HEK293 (cell line): ENCODE results near the gene SUPT5H.

Experiments used
- GLI2 ChIP-seq: fragments of 450-650 bp; formaldehyde crosslinking; IDR thresholded peaks from 2 replicates; pipeline ENCODE4; 2017; ENCODE audit warnings: missing biosample characterization, missing genetic modification characterization, low read depth, borderline replicate concordance
- HIC1 ChIP-seq: fragments of 450-650 bp; formaldehyde crosslinking; IDR thresholded peaks from 2 replicates; pipeline ENCODE4 v1.5.1; 2016; ENCODE audit warnings: missing biosample characterization, missing genetic modification characterization
- TSHZ1 ChIP-seq: fragments of 450-650 bp; formaldehyde crosslinking; IDR thresholded peaks from 2 replicates; pipeline ENCODE4 v1.5.1; 2016; ENCODE audit warnings: missing biosample characterization, missing genetic modification characterization, borderline replicate concordance
- ZBTB7A ChIP-seq: fragments of 450-650 bp; formaldehyde crosslinking; IDR thresholded peaks from 2 replicates; pipeline ENCODE4 v1.5.1; 2016; ENCODE audit warnings: low read depth, missing biosample characterization, missing genetic modification characterization
- ZFP3 ChIP-seq: fragments of 450-650 bp; formaldehyde crosslinking; IDR thresholded peaks from 2 replicates; pipeline ENCODE4 v1.5.1; 2016; ENCODE audit warnings: low read depth, missing biosample characterization, missing genetic modification characterization
- ZNF18 ChIP-seq: fragments of 450-650 bp; formaldehyde crosslinking; IDR thresholded peaks from 2 replicates; pipeline ENCODE4 v1.5.1; 2016; ENCODE audit warnings: missing biosample characterization, missing genetic modification characterization
- ZNF341 ChIP-seq: fragments of 450-650 bp; formaldehyde crosslinking; IDR thresholded peaks from 2 replicates; pipeline ENCODE4; 2016; ENCODE audit warnings: low read depth, missing biosample characterization, missing genetic modification characterization
- ZNF354C ChIP-seq: fragments of 450-650 bp; formaldehyde crosslinking; IDR thresholded peaks from 2 replicates; pipeline ENCODE4 v1.5.1; 2016; ENCODE audit warnings: missing biosample characterization, missing genetic modification characterization, low read depth, borderline replicate concordance
- ZNF473 ChIP-seq: fragments of 450-650 bp; formaldehyde crosslinking; IDR thresholded peaks from 2 replicates; pipeline ENCODE4 v1.5.1; 2017; ENCODE audit warnings: missing biosample characterization, missing genetic modification characterization
- ZNF488 ChIP-seq: fragments of 450-650 bp; formaldehyde crosslinking; IDR thresholded peaks from 2 replicates; pipeline ENCODE4 v1.5.1; 2016; ENCODE audit warnings: missing biosample characterization, missing genetic modification characterization
- ZNF544 ChIP-seq: fragments of 450-650 bp; formaldehyde crosslinking; IDR thresholded peaks from 2 replicates; pipeline ENCODE4 v1.5.0; 2017; ENCODE audit warnings: missing biosample characterization, missing genetic modification characterization
- ZNF621 ChIP-seq: fragments of 450-650 bp; formaldehyde crosslinking; IDR thresholded peaks from 2 replicates; pipeline ENCODE4 v1.5.1; 2017; ENCODE audit warnings: missing biosample characterization, missing genetic modification characterization
- ZNF654 ChIP-seq: fragments of 450-650 bp; formaldehyde crosslinking; IDR thresholded peaks from 2 replicates; pipeline ENCODE4 v1.5.1; 2016; ENCODE audit warnings: low read depth, missing biosample characterization, missing genetic modification characterization
- ZNF747 ChIP-seq: fragments of 450-650 bp; formaldehyde crosslinking; IDR thresholded peaks from 2 replicates; pipeline ENCODE4 v1.5.1; 2016; ENCODE audit warnings: missing biosample characterization, missing genetic modification characterization
- ZNF777 ChIP-seq: fragments of 450-650 bp; formaldehyde crosslinking; IDR thresholded peaks from 2 replicates; pipeline ENCODE4 v1.5.1; 2017; ENCODE audit warnings: missing biosample characterization, missing genetic modification characterization, borderline replicate concordance
- ZNF830 ChIP-seq: fragments of 450-650 bp; IDR thresholded peaks from 2 replicates; pipeline ENCODE4 v1.5.0; 2018; ENCODE audit warnings: missing biosample characterization, missing genetic modification characterization, low read depth, mild to moderate bottlenecking, moderate library complexity
- ZXDB ChIP-seq: fragments of 450-650 bp; formaldehyde crosslinking; IDR thresholded peaks from 2 replicates; pipeline ENCODE4 v1.5.1; 2016; ENCODE audit warnings: missing biosample characterization, missing genetic modification characterization
- TF ChIP-seq, protein P1 (sequence below): fragments of 450-650 bp; formaldehyde crosslinking; IDR thresholded peaks from 2 replicates; pipeline ENCODE4 v1.5.1; 2016; ENCODE audit warnings: missing biosample characterization, missing genetic modification characterization
- TF ChIP-seq, protein P2 (sequence below): fragments of 450-650 bp; formaldehyde crosslinking; IDR thresholded peaks from 2 replicates; pipeline ENCODE4 v1.5.1; 2016; ENCODE audit warnings: missing biosample characterization, missing genetic modification characterization
- TF ChIP-seq, protein P3 (sequence below): fragments of 450-650 bp; formaldehyde crosslinking; IDR thresholded peaks from 2 replicates; pipeline ENCODE4 v1.5.1; 2016; ENCODE audit warnings: missing biosample characterization, missing genetic modification characterization
- TF ChIP-seq, protein P4 (sequence below): fragments of 450-650 bp; formaldehyde crosslinking; IDR thresholded peaks from 2 replicates; pipeline ENCODE4 v1.5.1; 2016; ENCODE audit warnings: missing biosample characterization, missing genetic modification characterization

Gene SUPT5H

GRCh38 chr19:39412100-39412866 is 33.1 kb upstream of the SUPT5H start, which contains the start of gene PLEKHG2 (continued):
- peak; percentile 52 for TF ChIP-seq ZNF18 (tag by site-specific recombination)
- no peak for TF ChIP-seq ZNF747
- TF ChIP-seq HIC1 (tag by site-specific recombination): peak; percentile 52; the same call in 1 of the 2 replicates
- TF ChIP-seq GLI2: no peak; the same call in 1 of the 2 replicates
- peak; percentile 81 for TF ChIP-seq TSHZ1 (tag by site-specific recombination)
- peak; percentile 100 for TF ChIP-seq ZBTB7A (tag by site-specific recombination)
- TF ChIP-seq ZXDB (tag by site-specific recombination): peak; percentile 94
- no peak for TF ChIP-seq ZNF544
- TF ChIP-seq ZNF654: peak; percentile 50
- TF ChIP-seq, protein P1, sequence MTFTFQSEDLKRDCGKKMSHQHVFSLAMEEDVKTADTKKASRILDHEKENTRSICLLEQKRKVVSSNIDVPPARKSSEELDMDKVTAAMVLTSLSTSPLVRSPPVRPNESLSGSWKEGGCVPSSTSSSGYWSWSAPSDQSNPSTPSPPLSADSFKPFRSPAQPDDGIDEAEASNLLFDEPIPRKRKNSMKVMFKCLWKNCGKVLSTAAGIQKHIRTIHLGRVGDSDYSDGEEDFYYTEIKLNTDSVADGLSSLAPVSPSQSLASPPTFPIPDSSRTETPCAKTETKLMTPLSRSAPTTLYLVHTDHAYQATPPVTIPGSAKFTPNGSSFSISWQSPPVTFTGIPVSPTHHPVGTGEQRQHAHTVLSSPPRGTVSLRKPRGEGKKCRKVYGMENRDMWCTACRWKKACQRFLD (tag by site-specific recombination): no peak
- TF ChIP-seq ZNF354C (tag by site-specific recombination): no peak
- TF ChIP-seq, protein P2, sequence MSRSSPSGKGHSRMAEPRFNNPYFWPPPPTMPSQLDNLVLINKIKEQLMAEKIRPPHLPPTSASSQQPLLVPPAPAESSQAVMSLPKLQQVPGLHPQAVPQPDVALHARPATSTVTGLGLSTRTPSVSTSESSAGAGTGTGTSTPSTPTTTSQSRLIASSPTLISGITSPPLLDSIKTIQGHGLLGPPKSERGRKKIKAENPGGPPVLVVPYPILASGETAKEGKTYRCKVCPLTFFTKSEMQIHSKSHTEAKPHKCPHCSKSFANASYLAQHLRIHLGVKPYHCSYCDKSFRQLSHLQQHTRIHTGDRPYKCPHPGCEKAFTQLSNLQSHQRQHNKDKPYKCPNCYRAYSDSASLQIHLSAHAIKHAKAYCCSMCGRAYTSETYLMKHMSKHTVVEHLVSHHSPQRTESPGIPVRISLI (tag by site-specific recombination): peak; percentile 100
- no peak for TF ChIP-seq ZNF473
- TF ChIP-seq ZNF830 (tag by site-specific recombination): no peak
- TF ChIP-seq, protein P3, sequence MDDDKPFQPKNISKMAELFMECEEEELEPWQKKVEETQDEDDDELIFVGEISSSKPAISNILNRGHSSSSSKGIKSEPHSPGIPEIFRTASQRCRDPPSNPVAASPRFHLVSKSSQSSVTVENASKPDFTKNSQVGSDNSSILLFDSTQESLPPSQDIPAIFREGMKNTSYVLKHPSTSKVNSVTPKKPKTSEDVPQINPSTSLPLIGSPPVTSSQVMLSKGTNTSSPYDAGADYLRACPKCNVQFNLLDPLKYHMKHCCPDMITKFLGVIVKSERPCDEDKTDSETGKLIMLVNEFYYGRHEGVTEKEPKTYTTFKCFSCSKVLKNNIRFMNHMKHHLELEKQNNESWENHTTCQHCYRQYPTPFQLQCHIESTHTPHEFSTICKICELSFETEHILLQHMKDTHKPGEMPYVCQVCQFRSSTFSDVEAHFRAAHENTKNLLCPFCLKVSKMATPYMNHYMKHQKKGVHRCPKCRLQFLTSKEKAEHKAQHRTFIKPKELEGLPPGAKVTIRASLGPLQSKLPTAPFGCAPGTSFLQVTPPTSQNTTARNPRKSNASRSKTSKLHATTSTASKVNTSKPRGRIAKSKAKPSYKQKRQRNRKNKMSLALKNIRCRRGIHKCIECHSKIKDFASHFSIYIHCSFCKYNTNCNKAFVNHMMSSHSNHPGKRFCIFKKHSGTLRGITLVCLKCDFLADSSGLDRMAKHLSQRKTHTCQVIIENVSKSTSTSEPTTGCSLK: no peak
- peak; percentile 81 for TF ChIP-seq ZNF341 (tag by site-specific recombination)
- TF ChIP-seq ZNF777 (tag by site-specific recombination): peak; percentile 75; the same call in 1 of the 2 replicates
- TF ChIP-seq, protein P4, sequence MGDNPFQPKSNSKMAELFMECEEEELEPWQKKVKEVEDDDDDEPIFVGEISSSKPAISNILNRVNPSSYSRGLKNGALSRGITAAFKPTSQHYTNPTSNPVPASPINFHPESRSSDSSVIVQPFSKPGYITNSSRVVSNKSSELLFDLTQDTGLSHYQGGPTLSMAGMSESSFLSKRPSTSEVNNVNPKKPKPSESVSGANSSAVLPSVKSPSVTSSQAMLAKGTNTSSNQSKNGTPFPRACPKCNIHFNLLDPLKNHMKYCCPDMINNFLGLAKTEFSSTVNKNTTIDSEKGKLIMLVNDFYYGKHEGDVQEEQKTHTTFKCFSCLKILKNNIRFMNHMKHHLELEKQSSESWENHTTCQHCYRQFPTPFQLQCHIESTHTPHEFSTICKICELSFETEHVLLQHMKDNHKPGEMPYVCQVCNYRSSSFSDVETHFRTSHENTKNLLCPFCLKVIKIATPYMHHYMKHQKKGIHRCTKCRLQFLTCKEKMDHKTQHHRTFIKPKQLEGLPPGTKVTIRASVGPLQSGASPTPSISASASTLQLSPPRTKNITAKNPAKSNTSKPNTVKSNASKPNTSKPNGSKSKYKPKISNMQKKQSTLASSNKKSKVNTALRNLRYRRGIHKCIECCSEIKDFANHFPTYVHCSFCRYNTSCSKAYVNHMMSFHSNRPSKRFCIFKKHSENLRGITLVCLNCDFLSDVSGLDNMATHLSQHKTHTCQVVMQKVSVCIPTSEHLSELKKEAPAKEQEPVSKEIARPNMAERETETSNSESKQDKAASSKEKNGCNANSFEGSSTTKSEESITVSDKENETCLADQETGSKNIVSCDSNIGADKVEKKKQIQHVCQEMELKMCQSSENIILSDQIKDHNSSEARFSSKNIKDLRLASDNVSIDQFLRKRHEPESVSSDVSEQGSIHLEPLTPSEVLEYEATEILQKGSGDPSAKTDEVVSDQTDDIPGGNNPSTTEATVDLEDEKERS (tag by site-specific recombination): 0 out of 2 replicates have a peak, but pooled peaks have one; percentile 80
- TF ChIP-seq ZFP3 (tag by site-specific recombination): no peak
- TF ChIP-seq ZNF488: 0 out of 2 replicates have a peak, but pooled peaks have one; percentile 53
- no peak for TF ChIP-seq ZNF621 (tag by site-specific recombination)
